ENCODE data around the gene MMP2.
A peak's percentile ranks its signal among the peaks of the same experiment; 100 is the strongest.

The MMP2 gene

DNA sequence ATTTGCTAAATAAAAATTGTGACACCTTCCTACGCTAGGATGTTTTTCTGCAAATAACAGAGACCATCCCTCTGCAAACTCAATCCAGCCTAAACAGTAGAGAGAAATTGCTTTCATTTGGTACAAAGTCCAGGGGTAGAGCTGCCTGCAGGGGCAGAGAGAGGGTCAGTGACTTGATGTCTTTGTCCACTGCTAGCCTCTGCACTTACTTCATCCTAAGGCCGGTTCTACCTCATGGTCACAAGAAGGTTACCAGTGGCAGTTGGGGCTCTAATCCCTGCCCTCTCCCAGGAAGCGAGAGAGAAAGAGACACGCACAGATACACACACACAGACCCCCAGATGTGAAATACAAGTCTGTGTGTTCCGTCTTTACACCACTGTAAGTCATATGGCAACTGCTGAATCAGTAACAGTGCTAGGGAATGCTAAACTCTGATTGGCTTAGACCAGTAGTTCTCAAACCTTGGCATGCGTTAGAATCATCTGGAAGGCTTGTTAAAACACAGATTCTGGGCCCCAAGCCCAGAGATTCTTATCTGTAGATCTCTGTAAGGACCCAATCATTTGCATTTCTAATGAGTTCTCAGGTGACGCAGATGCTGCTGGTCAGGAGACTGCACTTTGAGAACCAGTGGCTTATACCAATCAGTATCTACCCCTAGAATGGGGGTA, 16.8 kb downstream of the MMP2 start:
- DNase-seq, result peak; percentile 71

DNA sequence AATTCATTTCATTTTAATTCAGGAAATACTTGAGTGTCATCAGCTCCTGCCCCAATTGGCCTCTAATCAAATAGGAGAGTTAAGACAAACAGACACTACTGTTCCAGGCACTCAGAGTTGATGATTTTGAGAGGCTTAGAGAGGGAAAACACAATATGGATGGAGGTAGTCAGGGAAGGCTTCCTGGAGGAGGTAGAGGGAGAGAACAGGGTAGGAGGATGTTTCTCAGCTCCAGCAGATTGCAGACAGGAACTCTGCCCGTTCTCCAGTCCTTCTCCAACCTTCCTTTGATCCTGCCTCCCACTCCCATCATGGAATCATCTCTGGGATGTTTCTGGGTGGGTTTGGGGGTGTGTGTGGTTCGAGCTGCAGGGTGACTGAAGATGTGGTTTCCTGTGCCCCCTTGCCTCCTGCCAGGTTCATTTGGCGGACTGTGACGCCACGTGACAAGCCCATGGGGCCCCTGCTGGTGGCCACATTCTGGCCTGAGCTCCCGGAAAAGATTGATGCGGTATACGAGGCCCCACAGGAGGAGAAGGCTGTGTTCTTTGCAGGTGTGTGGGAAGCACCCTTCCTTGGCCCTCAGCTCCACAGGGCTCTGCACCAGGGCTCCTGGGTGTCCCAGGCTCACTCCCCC, 17.6 kb downstream of the MMP2 start:
- DNase-seq, result no peak

DNA sequence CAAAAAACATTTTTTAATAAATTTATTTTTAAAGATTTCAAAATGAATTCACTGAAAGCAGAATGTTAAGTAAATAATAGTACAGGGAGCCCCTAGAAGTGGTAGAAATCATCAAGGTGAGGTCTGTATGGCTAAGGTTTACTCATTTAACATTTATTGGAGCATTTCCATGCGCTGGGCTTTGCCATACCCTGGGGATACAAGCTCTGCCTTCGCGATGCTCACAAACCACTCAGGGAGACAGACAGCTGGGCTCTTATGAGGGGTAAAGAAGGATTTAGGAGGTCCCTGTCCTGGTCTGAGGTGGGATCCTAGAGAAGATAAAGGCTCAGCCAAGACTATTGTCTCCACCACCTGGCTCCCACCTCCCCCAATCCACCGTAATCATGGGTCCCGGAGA, 18.6 kb downstream of the MMP2 start:
- no peak for DNase-seq

DNA sequence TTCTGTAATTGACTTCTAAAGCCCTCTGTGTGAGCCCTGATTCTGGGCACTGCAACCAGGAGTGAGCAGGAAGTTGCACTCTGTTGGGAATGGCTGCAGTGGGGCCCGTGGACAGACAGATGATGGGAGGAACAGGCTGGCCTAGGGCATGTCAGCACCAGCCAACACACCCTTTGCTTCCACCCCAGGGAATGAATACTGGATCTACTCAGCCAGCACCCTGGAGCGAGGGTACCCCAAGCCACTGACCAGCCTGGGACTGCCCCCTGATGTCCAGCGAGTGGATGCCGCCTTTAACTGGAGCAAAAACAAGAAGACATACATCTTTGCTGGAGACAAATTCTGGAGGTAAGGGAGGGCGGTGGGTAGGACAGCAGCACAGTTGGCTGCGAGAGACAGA, 19.1 kb downstream of the MMP2 start:
- no peak for DNase-seq

DNA sequence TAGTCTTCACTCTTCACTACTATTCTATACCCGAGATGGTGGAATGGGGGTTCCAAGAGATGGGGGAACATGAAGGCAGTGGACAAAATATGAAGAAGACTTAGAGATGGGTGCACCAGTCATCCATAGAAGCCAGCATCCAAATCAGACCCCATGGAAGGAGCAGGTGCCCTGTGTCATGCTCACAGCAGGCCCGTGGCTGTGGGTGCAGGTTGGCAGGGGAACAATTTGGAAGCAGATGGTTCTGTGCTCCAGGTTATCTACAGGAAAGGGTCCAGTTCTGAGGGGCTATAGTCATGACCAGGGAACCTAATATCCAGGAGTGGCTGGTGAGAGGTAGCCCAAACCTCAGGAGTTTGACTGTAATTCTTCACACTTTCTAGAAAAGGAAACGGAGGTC, 20.3 kb downstream of the MMP2 start:
- no peak for DNase-seq

DNA sequence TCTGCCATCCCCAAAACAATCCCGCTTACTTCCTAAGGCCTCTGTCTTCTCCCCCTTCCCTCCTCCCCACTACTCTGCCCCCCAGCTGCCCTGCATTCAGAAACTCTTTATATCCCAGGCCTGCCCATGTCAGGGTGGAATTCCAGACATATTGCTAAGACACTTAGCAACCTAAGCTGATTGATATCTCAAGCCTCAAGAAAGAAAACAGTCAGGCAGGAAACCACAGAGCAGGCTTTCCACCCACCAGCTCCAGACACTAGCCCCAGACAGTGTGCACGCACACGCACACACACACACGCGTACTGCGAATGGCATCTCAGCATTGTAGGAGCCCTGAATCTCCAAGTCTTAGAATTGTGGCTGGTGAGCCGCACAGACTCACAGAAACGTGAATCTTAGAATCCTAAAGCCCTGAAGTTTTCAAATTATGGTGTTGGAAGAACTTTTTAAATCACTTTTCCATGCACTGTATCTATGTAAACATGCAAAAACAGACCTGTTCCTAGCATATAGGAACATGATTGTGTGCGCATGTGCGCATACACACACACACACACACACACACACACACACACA, 21.0 kb downstream of the MMP2 start:
- DNase-seq, result peak; percentile 99

DNA sequence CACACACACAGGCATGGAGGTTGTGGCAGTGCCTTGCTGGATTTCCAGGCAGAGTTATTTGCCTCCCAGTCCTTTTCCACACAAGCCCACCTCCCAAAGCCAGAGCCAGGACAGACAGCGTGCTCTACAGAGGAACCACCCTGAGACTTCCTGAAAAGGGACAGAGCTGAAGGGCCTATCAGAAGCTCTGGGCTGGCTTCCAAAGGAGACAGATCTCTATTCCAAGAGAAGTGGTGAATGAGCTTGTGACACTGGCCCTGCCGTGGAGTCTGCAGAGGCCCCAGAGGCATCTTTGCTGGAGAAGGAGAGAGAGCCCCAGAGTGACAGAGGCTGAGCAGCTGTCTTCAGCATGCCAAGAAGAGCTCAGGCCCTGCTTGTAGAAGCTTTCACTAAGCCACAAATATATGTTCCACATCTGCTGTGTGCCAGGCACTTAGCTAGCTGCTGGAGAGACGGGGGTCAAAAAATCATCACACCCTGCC, 21.6 kb downstream of the MMP2 start:
- DNase-seq, result peak; percentile 83

DNA sequence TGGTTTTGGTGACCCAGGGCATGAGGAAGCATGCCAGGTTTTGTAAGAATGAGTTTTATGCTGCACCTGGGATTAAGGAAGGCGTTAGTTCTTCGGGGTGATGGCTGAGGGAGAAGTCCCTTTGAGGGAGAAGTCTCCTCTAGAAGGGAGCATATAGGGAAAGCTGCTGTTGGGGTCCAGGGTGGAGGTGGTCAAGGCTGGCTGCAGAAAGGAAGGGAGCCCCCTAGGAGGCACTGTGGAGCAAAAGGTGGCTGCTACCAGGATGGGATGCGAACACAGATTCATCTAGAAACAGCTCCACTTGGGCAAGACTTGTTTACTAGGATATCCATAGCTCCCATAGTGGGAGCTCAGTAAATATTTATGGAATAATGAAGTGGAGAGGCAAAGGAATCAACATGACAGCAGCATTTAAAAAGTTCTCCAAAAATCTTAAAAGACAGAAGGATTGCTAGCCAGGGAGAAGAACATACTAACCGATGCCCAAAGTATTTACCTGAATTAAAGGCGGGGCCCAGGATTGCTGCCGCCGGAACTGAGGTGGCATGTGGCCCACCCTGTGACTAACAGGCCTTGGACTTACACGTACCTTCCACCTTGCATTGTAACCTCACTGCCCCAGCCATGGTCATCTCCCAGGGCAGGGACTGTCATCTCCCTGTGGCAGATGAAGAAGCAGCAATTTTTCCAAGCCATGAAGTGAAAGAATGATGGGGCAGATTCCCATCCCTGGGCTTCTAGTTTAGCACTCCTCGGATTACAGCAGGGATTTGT, 22.7 kb downstream of the MMP2 start:
- DNase-seq, result no peak

DNA sequence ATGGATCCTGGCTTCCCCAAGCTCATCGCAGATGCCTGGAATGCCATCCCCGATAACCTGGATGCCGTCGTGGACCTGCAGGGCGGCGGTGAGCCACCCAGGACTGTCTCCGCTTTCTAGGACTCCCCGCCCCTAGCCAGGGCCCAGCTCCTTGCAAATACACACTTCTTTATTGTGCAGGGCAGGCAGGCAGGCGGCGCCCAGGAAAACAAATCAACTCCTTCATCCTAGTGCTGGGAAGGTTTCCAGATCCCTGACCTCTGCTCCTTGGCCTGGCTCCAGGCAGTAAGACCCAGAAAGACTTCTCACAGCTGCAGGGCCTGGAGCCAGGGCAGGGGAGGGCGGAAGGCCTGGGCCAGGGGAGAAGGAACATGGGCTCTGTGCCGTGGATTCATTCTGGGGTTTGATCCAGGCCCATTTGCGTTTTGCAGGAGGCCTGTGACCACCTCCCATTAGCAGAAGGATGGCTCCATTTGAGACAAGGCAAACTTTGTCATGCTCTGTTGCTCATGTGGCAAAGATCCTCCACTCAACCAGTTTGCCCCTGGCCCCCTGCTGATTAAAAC, 23.9 kb downstream of the MMP2 start:
- DNase-seq, result peak; percentile 57

DNA sequence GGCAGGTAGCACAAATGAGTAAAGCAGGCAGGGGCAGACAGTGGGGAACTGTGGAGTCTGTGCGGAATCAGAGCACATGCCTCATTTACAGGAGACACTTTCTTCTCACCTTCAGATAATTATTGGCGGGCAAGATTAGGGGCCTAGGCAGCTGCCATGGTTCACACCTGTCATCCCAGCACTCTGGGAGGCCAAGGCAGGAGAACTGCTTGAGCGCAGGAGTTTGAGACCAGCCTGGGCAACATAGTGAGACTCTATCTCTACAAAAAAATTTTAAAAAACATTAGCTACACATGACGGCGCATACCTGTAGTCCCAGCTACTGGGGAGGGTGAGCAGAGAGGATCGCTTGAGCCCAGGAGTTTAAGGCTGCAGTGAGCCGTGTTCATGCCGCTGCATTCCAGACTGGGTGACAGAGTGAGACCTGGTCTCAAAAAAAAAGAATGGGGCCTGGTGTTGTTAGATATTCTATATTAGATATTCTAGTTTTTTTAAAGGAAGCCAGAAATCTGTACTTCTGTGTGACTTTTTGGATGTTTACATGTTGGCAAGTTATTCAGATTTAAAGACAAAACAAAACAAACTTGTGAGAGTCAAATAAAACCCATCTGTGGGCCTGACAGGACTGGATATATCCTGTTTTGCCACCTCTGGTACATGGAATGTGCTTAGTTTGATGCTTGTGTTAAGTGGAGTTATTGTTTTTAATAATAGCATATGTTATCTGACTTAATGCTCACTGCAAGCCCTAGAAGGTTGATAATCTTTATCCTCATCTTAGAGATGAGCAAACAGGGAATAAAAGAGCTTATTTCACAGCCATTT, 24.9 kb downstream of the MMP2 start:
- DNase-seq, result no peak

DNA sequence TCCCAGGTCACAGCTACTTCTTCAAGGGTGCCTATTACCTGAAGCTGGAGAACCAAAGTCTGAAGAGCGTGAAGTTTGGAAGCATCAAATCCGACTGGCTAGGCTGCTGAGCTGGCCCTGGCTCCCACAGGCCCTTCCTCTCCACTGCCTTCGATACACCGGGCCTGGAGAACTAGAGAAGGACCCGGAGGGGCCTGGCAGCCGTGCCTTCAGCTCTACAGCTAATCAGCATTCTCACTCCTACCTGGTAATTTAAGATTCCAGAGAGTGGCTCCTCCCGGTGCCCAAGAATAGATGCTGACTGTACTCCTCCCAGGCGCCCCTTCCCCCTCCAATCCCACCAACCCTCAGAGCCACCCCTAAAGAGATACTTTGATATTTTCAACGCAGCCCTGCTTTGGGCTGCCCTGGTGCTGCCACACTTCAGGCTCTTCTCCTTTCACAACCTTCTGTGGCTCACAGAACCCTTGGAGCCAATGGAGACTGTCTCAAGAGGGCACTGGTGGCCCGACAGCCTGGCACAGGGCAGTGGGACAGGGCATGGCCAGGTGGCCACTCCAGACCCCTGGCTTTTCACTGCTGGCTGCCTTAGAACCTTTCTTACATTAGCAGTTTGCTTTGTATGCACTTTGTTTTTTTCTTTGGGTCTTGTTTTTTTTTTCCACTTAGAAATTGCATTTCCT, 26.5 kb downstream of the MMP2 start:
- no peak for DNase-seq

DNA sequence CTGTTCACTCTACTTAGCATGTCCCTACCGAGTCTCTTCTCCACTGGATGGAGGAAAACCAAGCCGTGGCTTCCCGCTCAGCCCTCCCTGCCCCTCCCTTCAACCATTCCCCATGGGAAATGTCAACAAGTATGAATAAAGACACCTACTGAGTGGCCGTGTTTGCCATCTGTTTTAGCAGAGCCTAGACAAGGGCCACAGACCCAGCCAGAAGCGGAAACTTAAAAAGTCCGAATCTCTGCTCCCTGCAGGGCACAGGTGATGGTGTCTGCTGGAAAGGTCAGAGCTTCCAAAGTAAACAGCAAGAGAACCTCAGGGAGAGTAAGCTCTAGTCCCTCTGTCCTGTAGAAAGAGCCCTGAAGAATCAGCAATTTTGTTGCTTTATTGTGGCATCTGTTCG, 27.1 kb downstream of the MMP2 start:
- no peak for DNase-seq

DNA sequence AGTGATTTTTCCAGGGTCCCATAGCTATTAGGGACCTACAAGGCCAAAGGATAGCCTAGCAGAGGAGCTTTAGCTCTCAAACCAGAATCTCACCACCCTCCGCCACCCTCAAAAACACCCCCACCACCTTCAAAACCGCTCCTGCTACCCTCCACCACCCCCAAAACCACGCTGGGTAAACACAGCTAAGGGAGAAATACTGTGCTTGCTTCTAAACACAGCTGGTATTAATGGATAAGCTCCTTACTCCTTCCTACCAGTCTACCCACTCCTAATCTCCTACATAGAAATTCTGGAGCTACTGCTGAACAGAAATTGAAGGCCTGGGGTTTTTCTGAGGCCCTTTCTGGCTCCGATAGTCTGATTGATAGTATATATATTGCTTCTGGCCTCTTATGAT, 27.7 kb downstream of the MMP2 start:
- DNase-seq, result no peak

DNA sequence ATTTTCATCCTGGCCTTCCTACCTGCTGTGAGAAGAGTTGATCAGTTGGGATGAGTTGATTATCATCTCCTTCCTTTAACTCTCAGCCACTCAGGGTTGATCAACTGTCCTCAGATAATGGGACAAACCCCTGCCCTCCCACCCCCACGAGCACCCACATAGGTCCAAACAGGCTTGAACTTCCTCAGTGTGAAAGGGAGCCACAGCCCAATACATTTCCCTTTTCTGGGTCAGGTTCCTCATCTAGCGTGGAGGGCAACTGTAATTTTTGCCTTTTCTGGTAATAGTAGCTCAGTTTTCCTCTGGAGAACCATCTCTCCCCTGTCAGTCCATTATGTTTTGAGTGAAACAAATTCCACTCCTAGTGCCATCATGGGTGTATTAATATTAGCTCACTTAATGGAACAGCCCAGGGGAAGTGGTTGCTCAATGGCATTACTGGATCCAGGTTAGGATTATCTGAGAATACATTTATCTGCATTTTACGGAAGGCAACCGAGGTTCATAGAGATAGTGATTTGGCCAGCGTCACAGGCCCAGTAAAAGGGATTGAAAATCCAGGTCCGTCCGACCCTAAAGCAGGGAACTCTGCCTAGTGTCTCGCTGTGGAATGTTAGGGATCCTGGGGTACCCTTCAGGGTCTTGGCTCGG, 29.4 kb downstream of the MMP2 start:
- DNase-seq, result no peak

DNA sequence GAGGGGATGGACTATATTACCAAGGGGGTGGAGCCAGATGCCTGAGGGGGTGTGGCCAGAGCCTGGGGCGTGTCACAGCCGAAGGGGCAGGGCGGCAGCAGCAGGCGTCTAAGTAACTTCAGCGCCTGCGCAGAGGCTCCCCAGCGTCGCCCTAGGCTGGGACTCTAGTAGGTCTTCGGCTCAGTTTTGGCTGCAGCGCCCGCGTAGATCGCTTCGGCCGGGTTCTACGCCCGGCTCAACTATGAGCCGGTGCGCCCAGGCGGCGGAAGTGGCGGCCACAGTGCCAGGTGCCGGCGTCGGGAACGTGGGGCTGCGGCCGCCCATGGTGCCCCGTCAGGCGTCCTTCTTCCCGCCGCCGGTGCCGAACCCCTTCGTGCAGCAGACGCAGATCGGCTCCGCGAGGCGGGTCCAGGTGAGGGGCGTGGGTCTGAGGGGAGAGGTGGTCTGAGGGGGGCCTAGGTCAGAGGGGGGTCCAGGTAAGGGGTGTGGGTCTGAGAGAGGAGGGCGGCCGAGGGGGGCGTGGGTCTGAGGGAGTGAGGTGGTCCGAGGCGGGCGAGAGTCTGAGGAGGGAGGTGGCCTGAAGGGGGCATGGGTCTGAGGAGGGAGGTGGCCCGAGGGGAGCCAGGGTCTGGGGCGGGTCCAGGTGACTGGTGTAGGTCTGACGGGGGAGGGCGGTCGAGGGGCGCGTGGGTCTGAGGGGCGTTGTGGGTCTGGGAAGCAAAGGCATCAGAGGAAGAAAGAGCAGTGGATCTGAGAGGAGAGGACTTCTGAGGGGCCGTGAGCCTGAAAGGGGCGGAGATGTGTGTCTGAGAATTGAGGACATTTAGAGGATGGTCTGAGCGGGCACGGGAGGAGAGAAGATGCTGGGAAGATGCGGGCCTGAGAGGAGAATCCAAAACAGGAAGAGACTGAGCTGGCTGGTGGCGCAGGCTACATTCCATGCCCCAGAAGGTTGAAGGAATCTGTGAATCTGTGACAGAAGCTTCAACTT, 30.2 kb downstream of the MMP2 start, which contains the start of gene LPCAT2:
TSS of gene LPCAT2 (plus strand) at position 132 of the 991 bp plus-strand sequence. CDS start at position 242, 110 bp downstream.
- peak; percentile 91 for DNase-seq

DNA sequence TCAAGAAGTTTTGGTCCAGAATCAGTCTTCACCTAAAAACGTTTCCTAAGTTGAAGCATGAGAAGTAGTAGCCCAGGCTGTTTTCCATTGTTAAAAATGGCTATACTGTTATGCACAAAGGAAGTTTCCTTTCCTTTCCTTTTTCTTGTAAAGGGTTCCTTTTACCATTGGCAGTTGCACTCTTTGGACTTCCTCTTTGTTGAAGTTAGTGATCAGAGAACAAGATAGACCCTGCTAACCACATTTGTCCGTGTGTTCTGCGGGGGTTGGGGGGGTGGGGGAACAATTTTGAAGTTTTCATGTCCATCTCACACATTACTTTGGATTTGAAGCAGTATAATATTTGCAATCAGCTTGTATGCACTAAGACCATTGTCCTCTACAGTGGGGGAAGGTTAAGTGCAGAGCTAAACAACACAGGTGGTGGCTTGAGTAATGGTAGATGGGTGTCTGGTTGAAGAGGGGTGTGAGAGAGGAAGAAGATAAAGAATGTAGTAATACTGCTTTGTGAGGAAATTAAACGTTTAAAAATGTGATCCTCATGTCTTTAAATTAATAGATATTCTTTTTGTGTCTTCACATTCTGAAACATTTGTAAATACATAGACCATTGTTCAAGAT, 31.3 kb downstream of the MMP2 start:
- no peak for DNase-seq

DNA sequence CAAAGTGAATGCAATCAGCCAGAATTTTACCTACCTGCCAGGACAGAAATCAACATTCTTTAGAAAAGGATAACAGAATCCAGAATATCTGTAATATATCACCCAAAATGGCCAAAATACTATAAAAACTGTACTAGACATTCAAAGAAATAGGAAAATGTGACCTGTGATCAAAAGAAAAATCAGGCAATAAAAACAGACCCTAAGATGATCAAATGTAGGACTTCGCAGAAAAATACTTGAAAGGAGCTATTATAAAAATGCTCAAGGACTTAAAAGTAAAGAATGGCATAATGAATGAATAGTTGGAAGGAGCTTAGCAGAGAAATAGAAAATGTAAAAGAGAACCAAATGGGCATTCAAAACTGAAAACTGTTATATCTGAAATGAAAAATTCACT, 33.9 kb downstream of the MMP2 start:
- DNase-seq, result no peak

DNA sequence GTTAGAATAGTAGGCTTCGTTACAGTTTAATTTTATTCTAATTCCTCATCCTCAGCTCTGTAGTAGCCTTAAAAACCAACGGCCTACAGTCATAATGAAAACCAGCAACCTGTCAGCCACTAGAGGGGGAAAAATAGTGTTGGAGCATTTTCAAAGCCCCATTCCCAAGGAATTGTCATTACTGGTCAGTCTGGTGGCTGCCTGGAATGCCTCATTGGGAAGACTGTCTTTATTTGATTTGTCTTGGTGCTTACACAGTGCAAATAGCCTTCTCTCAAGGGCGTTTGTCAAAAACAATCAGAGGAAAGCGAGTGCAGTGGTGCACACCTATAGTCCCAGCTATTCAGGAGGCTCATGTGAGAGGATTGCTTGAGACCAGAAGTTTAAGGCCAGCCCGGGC, 34.6 kb downstream of the MMP2 start:
- peak; percentile 41 for DNase-seq

DNA sequence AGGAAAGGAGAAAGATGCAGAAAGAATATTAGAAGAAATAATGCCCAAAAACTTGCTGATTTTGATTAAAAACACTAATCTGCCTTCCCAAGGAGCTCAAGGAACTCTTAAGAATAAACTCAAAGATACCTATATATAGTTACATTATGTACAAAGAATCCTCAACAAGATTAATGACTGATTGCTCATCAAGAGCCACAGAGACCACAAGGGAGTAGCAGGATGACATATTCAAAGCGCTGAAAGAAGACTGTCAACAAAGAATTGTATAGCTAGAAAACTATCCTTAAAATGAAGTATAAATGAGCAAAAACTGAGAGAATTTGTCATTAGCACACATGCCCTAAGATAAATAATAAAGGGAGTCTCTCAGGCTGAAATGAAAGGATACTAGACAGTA, 36.1 kb downstream of the MMP2 start:
- DNase-seq, result peak; percentile 85
